Tibial artery (tissue), 4 donors: ENCODE measurements around the gene AQP6.

Experiments
- DNase-seq, 2 donors: peaks; one replicate each; pipeline ENCODE4 v3.0.0-alpha.2; 2019
- H3K27ac ChIP-seq, 2 donors: fragments of 200-600 bp; sonication (generic) in 1 of 2; 1 replicate in 1 of 2; 2 replicates in 1 of 2; pipeline ENCODE4 v1.5.1; 2018 to 2019; ENCODE audit warnings: mild to moderate bottlenecking in 1 of 2
- H3K27me3 ChIP-seq, 2 donors: fragments of 200-600 bp; sonication (generic) in 1 of 2; one replicate each; pipeline versions ENCODE4 v1.5.1 to v1.6.0; 2016 to 2019
- H3K36me3 ChIP-seq, 3 donors: fragments of 200-600 bp; sonication (generic) in 2 of 3; one replicate each; pipeline ENCODE4 v1.5.1; 2016 to 2019; ENCODE audit warnings: mild to moderate bottlenecking in 2 of 3
- H3K4me1 ChIP-seq, 4 donors: fragments of 200-600 bp; sonication (generic) in 2 of 4; 1 replicate in 3 of 4; 2 replicates in 1 of 4; pipeline ENCODE4 v1.5.1; 2016 to 2019
- H3K4me3 ChIP-seq, 2 donors: fragments of 200-600 bp; sonication (generic) in 1 of 2; 1 replicate in 1 of 2; 2 replicates in 1 of 2; pipeline ENCODE4 v1.5.1; 2018 to 2019; ENCODE audit warnings: mild to moderate bottlenecking in 2 of 2
- H3K9me3 ChIP-seq, 3 donors: fragments of 200-600 bp; sonication (generic) in 1 of 3; one replicate each; pipeline ENCODE4 v1.5.1; 2016 to 2019
- CTCF ChIP-seq, 2 experiments: fragments of 200-600 bp in 1 of 2; fragments of 450-650 bp in 1 of 2; IDR thresholded peaks; one replicate each; pipeline ENCODE4 v1.5.1; 2017 to 2019; ENCODE audit warnings: antibody characterized with exemption in 2 of 2, mild to moderate bottlenecking in 1 of 2, moderate library complexity in 1 of 2
- intact Hi-C: fragments of 100-400 bp; cut with DNase I; formaldehyde crosslinking; loops from one replicate; pipeline ENCODE4 v1.15.0; 2023; ENCODE audit warnings: low total_unique reads

The AQP6 gene

DNA sequence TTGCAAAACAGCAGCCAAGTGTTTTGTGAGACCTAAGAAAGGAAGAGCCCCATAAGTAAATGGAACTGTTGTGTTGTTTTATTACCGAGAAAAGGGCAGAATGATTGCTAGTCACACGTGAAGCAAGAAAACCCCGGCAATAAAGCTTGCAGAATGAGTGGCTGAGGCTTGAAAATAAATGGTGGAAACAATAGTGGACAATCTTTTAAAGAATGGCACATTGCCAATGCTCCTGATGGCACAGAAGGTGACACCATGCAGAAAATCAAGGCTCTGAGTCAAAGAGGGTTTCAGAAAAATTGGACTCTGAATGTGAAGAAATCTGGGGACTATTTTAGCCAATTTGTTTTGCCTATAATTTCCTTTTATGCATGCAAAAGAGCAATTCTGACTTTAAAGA is 26.2 kb upstream of the AQP6 start:
- TF ChIP-seq CTCF (IDR thresholded peaks at IDR 0.05): no peak
- peaks cover 0 to 14% of the 10 kb centered on the region in 2 donors for H3K27me3 ChIP-seq
- H3K27ac ChIP-seq: no peak overlapping the region
- intact Hi-C loops: loop anchor here (10.0 kb wide), 1 partner anchor 82 kb away; no protein-coding TSS in a partner anchor
- no peak overlapping the region for H3K4me3 ChIP-seq
- no peaks in the 10 kb centered on the region for H3K9me3 ChIP-seq
- peaks cover 0 to 10% (median 5%) of the 10 kb centered on the region in 4 donors for H3K4me1 ChIP-seq
- H3K36me3 ChIP-seq: no peaks in the 10 kb centered on the region
- no peak for DNase-seq

DNA sequence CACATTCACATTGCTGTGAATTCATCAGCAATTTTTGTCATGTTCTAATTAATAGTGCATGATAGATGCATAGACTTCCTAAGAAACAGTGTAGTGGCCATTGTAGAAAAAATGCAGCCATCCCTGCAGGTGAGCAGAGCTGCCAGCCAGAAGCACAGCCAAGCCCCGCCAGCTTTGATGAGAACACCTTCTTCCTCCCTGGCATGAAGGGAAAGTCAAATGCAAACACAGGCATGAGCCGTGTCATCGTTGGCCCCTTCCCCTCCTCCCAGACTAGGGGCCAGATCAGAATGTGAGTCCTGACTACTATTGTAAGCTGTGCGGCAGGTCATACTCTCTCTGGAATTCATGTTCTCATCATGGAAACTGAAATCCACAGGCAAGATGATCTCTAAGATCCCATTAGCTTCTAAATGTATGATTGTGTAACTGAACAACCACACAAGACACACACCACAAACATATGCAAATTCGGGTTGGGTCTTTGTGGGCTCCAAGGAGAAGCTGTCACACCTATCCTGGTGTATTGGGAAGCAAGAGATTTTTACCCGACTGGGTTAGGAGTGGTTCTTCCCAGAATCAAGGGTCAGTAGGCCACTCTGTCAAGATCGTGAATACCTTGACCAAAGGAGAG is 25.0 kb upstream of the AQP6 start:
- Histone ChIP-seq H3K27me3 (peaks cover 0 to 14% of the 10 kb centered on the region in 2 donors), H3K27ac (no peak overlapping the region), H3K4me1 (peaks cover 0 to 10% (median 5%) of the 10 kb centered on the region in 4 donors), H3K9me3 (no peaks in the 10 kb centered on the region), H3K36me3 (no peaks in the 10 kb centered on the region), H3K4me3 (no peak overlapping the region)
- TF ChIP-seq CTCF (IDR thresholded peaks at IDR 0.05): no peak
- DNase-seq: peak in 1 of 2 donors; percentile 42
- intact Hi-C loops: loop anchor here (10.0 kb wide), 1 partner anchor 83 kb away; no protein-coding TSS in a partner anchor

DNA sequence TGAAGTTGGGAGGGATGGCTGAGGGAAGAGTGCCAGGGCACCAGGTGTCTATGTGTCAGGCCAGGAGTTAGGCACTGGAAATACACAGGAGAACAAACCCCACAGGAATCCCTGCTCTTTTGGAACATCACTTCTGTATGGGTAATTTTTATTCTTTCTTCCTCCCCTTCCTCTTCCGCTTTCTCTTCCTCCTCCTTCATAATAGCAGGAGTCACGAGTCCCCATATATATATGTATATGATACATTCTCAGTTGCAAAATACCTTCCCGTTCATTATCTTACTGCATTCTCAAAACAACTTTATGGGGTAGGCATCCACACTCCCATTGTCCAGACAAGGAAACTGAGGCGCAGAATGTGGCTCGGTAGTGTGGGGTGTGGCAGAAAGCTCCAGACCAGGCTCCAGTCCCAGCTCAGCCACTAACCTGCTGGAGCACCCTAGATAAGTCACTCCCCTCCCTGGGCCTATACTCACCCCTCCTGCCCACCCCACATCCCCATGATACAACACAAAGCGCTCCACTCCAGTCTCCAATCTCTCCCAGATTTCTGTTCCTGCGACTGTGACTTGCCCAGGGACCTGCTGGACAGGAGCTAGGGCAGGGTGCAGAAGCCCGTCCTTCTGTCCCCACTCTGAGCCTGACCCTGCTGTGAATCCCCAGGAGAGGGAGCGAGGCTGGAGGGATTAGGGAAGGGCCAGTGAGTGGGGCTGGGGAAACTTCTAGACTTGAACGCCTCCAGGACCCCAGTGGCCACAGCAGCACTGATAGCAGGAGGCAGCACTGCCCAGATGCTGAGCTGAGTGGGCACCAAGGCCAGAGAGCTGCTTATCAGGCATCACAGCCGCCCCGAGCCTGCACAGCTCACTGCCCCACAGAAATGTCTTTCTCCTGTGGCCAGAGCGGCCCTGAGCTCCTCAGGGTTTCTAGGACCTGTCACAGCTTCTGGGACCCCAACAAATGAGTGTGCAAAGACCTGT is 23.6 kb upstream of the AQP6 start:
- Histone ChIP-seq H3K36me3 (no peaks in the 10 kb centered on the region), H3K4me3 (no peak overlapping the region), H3K27me3 (peaks cover 0 to 19% of the 10 kb centered on the region in 2 donors), H3K27ac (no peak overlapping the region), H3K9me3 (no peaks in the 10 kb centered on the region), H3K4me1 (peaks cover 0 to 10% (median 5%) of the 10 kb centered on the region in 4 donors)
- TF ChIP-seq CTCF (IDR thresholded peaks at IDR 0.05): no peak
- intact Hi-C loops: loop anchor here (10.0 kb wide), 1 partner anchor 84 kb away; no protein-coding TSS in a partner anchor
- no peak for DNase-seq

- no peaks in the 10 kb centered on the region for H3K9me3 ChIP-seq
- peaks cover 0 to 27% of the 10 kb centered on the region in 2 donors for H3K27me3 ChIP-seq
- no peak for DNase-seq
- intact Hi-C loops: loop anchor here (10.0 kb wide), 1 partner anchor 85 kb away; no protein-coding TSS in a partner anchor
- TF ChIP-seq CTCF (IDR thresholded peaks at IDR 0.05): no peak
- peaks cover 0 to 10% (median 5%) of the 10 kb centered on the region in 4 donors for H3K4me1 ChIP-seq
- H3K4me3 ChIP-seq: no peak overlapping the region
- H3K27ac ChIP-seq: no peak overlapping the region
- H3K36me3 ChIP-seq: no peaks in the 10 kb centered on the region
These were observed 22.9 kb upstream of the AQP6 start for GRCh38 chr12:49949866-49950265.

- intact Hi-C loops: no loop called here
- Histone ChIP-seq H3K27ac (no peak within 1 kb of the TSS), H3K4me1 (peaks cover 0 to 10% (median 2%) of the 10 kb centered on the region in 4 donors), H3K9me3 (no peaks in the 10 kb centered on the region), H3K4me3 (no peak within 1 kb of the TSS), H3K36me3 (no peaks in the 10 kb centered on the region), H3K27me3 (peaks cover 0 to 34% of the 10 kb centered on the region in 2 donors)
- DNase-seq: no peak
- no peak for TF ChIP-seq CTCF (IDR thresholded peaks at IDR 0.05)
These were observed 22.2 kb upstream of the AQP6 start, which contains the start of gene AQP2 for GRCh38 chr12:49950273-49951251. AQP2 (plus strand) TSS chr12:49950737; CDS start chr12:49950831, 94 bp downstream.
